PC-9 (cell line): ENCODE data around the gene EMP2. TPM values are rescaled to one million over a fixed set of nuclear protein-coding genes. Genes with fewer than 3 reads are reported as not detected.

Experiments used
- BruUV-seq: library from RNA; stranded (reverse); fragments of 400-500 nt; replicated peaks from 2 replicates; lab custom pipeline; 2021; lab: Mats Ljungman, UMichigan
- CTCF ChIA-PET: fragments of 300-600 bp; sonication (Branson Sonifier 250); formaldehyde crosslinking; loops from one replicate; lab custom pipeline; 2022; ENCODE audit warnings: antibody characterized with exemption; lab: Charles Lee
- POLR2A ChIA-PET: fragments of 300-600 bp; sonication (Branson Sonifier 250); formaldehyde crosslinking; loops from one replicate; lab custom pipeline; 2022; ENCODE audit warnings: antibody characterized with exemption; ENCODE audit not compliant: unreplicated experiment; lab: Charles Lee
- DNase-seq, 2 experiments: peaks; one replicate each; pipeline versions ENCODE4 v3.0.0 to v3.0.0-alpha.2; 2015 to 2022; ENCODE audit warnings: mixed read lengths in 1 of 2
- H2AFZ ChIP-seq: fragments of 200-600 bp; sonication (generic); 2 replicates; pipeline ENCODE4 v1.8.1; 2017; ENCODE audit warnings: antibody characterized with exemption
- H3F3A ChIP-seq: fragments of 200-600 bp; sonication (generic); 2 replicates; pipeline ENCODE4 v1.8.1; 2017; ENCODE audit warnings: antibody characterized with exemption, mild to moderate bottlenecking, low read depth; ENCODE audit not compliant: insufficient read depth
- H3K27ac ChIP-seq: fragments of 200-600 bp; sonication (generic); 2 replicates; pipeline ENCODE4 v1.6.1; 2016; ENCODE audit warnings: mixed run types
- H3K27me3 ChIP-seq: fragments of 200-600 bp; sonication (generic); 2 replicates; pipeline ENCODE4 v1.6.1; 2016; ENCODE audit warnings: low read depth, mixed run types; ENCODE audit not compliant: insufficient read depth
- H3K36me3 ChIP-seq: fragments of 200-600 bp; sonication (generic); 2 replicates; pipeline ENCODE4 v1.6.1; 2016; ENCODE audit warnings: low read depth, mixed run types
- H3K4me1 ChIP-seq: fragments of 200-600 bp; sonication (generic); replicated peaks from 2 replicates; pipeline ENCODE4 v1.6.1; 2016; ENCODE audit warnings: mixed run types; ENCODE audit not compliant: insufficient read depth
- H3K4me2 ChIP-seq: fragments of 200-600 bp; sonication (generic); 2 replicates; pipeline ENCODE4 v1.6.1; 2017; ENCODE audit warnings: mixed run types
- H3K4me3 ChIP-seq: fragments of 200-600 bp; sonication (generic); 2 replicates; pipeline ENCODE4 v1.6.1; 2016; ENCODE audit warnings: mixed run types
- H3K79me2 ChIP-seq: fragments of 200-600 bp; sonication (generic); 2 replicates; pipeline ENCODE4 v1.6.1; 2017; ENCODE audit warnings: low read depth, mixed run types
- H3K9me2 ChIP-seq: fragments of 200-600 bp; sonication (generic); 2 replicates; pipeline ENCODE4 v1.8.1; 2017; ENCODE audit warnings: mild to moderate bottlenecking; ENCODE audit not compliant: insufficient read depth
- H3K9me3 ChIP-seq: fragments of 200-600 bp; sonication (generic); 2 replicates; pipeline ENCODE4 v1.8.1; 2016; ENCODE audit warnings: low read depth; ENCODE audit not compliant: insufficient read depth
- H4K20me1 ChIP-seq: fragments of 200-600 bp; sonication (generic); 2 replicates; pipeline ENCODE4 v1.8.1; 2017; ENCODE audit not compliant: insufficient read depth
- EZH2 ChIP-seq: fragments of 200-600 bp; sonication (generic); IDR thresholded peaks from 2 replicates; pipeline ENCODE4 v1.8.0; 2017; ENCODE audit warnings: antibody characterized with exemption, low read depth
- intact Hi-C: fragments of 100-400 bp; cut with micrococcal nuclease; formaldehyde crosslinking; loops from one replicate; pipeline ENCODE4 v1.10.0; 2022; ENCODE audit not compliant: unreplicated experiment
- total RNA-seq: library from RNA; stranded (reverse); gene quantifications from 2 replicates; pipeline ENCODE4 v1.2.3, GENCODE V29; 2021
- TF ChIP-seq, protein P1 (sequence below): fragments of 200-600 bp; sonication (generic); conservative IDR thresholded peaks from 2 replicates; pipeline ENCODE4 v1.6.1; 2017; ENCODE audit warnings: mixed run types, antibody characterized with exemption, mild to moderate bottlenecking, moderate library complexity

Gene EMP2
- total RNA-seq, 1 experiment from 2014 or later = 137 TPM

DNA sequence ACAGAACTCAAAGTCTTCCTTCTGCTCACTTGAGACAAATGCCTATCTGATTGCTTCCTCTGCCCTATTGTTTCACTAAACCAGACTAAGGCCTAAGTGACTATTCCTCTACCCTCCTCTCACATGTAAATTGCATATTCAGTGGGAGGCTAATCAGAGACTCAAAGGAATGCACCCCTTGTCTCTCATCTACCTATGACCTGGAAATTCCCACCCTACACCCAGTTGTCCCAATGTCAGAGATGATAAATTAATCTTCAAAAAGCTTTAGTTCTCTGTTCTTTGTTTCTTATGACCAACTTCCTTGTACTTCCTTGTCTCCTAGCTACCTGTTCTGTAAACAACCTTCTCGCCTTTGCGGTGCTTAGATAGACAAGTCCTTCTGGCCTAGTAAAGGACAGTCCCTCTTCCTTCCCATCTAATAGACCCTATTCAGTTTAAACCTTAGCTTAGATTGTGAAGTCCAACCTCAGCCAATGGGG lies 76.0 kb downstream of the EMP2 start:
- intact Hi-C loops = loop anchor here (10.0 kb wide), 1 partner anchor 1250 kb away; no protein-coding TSS in a partner anchor

GRCh38 chr16:10502776-10503175 lies 77.6 kb downstream of the EMP2 start:
- POLR2A ChIA-PET = no interaction called here
- no peak for DNase-seq
- Histone ChIP-seq H2AFZ (no peak overlapping the region), H3K4me1 (no peaks in the 10 kb centered on the region), H3K4me3 (no peak overlapping the region), H3K27me3 (no peaks in the 10 kb centered on the region), H3F3A (no peaks in the 10 kb centered on the region), H3K79me2 (no peaks in the 10 kb centered on the region), H3K9me2 (no peaks in the 10 kb centered on the region), H3K4me2 (no peak overlapping the region), H3K27ac (no peak overlapping the region), H3K9me3 (no peaks in the 10 kb centered on the region), H3K36me3 (no peaks in the 10 kb centered on the region), H4K20me1 (no peaks in the 10 kb centered on the region)
- intact Hi-C loops = loop anchor here (10.0 kb wide), 1 partner anchor 1248 kb away; no protein-coding TSS in a partner anchor
- no TSS peak for BruUV-seq
- CTCF ChIA-PET = interaction anchor here (0.6 to 0.7 kb wide), 2 partner anchors 1825 to 1945 kb away, joined by 3 to 6 read pairs; no protein-coding TSS in a partner anchor
- no peak for TF ChIP-seq EZH2
- TF ChIP-seq, protein P1, sequence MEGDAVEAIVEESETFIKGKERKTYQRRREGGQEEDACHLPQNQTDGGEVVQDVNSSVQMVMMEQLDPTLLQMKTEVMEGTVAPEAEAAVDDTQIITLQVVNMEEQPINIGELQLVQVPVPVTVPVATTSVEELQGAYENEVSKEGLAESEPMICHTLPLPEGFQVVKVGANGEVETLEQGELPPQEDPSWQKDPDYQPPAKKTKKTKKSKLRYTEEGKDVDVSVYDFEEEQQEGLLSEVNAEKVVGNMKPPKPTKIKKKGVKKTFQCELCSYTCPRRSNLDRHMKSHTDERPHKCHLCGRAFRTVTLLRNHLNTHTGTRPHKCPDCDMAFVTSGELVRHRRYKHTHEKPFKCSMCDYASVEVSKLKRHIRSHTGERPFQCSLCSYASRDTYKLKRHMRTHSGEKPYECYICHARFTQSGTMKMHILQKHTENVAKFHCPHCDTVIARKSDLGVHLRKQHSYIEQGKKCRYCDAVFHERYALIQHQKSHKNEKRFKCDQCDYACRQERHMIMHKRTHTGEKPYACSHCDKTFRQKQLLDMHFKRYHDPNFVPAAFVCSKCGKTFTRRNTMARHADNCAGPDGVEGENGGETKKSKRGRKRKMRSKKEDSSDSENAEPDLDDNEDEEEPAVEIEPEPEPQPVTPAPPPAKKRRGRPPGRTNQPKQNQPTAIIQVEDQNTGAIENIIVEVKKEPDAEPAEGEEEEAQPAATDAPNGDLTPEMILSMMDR = no peak

More for the DNA sequence above, 76.0 kb downstream of the EMP2 start:
- H3K4me1 ChIP-seq = no peaks in the 10 kb centered on the region
- ChIA-PET CTCF (interaction anchor here (0.6 kb wide), 1 partner anchor 1249 kb away, joined by 5 read pairs; no protein-coding TSS in a partner anchor), POLR2A (interaction anchor here (0.6 kb wide), 1 partner anchor 18 kb away, joined by 13 read pairs; no protein-coding TSS in a partner anchor)
- no peaks in the 10 kb centered on the region for H3K27me3 ChIP-seq
- H3K27ac ChIP-seq = no peak overlapping the region
- H3F3A ChIP-seq = no peaks in the 10 kb centered on the region
- H3K9me3 ChIP-seq = no peaks in the 10 kb centered on the region
- no peak overlapping the region for H3K4me3 ChIP-seq
- no peak overlapping the region for H2AFZ ChIP-seq
- no TSS peak for BruUV-seq
- TF ChIP-seq, protein P1 = no peak
- TF ChIP-seq EZH2 = no peak
- DNase-seq = no peak
- H3K36me3 ChIP-seq = no peaks in the 10 kb centered on the region
- H4K20me1 ChIP-seq = no peaks in the 10 kb centered on the region
- H3K79me2 ChIP-seq = no peaks in the 10 kb centered on the region
- H3K9me2 ChIP-seq = no peaks in the 10 kb centered on the region
- H3K4me2 ChIP-seq = no peak overlapping the region

GRCh38 chr16:10501016-10501607 lies 79.3 kb downstream of the EMP2 start:
- Histone ChIP-seq H3F3A (no peaks in the 10 kb centered on the region), H3K27ac (no peak overlapping the region), H3K4me2 (no peak overlapping the region), H3K9me3 (no peaks in the 10 kb centered on the region), H3K27me3 (no peaks in the 10 kb centered on the region), H3K79me2 (no peaks in the 10 kb centered on the region), H3K4me3 (no peak overlapping the region), H3K36me3 (no peaks in the 10 kb centered on the region), H4K20me1 (no peaks in the 10 kb centered on the region), H3K9me2 (no peaks in the 10 kb centered on the region), H3K4me1 (no peaks in the 10 kb centered on the region), H2AFZ (no peak overlapping the region)
- POLR2A ChIA-PET = no interaction called here
- TF ChIP-seq, protein P1 = no peak
- no peak for TF ChIP-seq EZH2
- CTCF ChIA-PET = no interaction called here
- intact Hi-C loops = loop anchor here (10.0 kb wide), 1 partner anchor 1246 kb away; no protein-coding TSS in a partner anchor
- no peak for DNase-seq
- no TSS peak for BruUV-seq
